HG02763 (cell line): Measurements from ENCODE around the gene CREBBP.

Experiments
- ATAC-seq: cut with Tn5 transposase; IDR thresholded peaks from one replicate; pipeline ENCODE4 v1.9.1; 2021; ENCODE audit warnings: mild to moderate bottlenecking, moderate library complexity; ENCODE audit not compliant: unreplicated experiment

The CREBBP gene

GRCh38 chr16:3774156-3774767, 106.3 kb downstream of the CREBBP start:
- no peak for ATAC-seq

GRCh38 chr16:3773663-3774062, 106.8 kb downstream of the CREBBP start:
- ATAC-seq = no peak

- ATAC-seq = no peak
Measured at GRCh38 chr16:3771513-3771912, 109.0 kb downstream of the CREBBP start.

GRCh38 chr16:3770530-3770929, 110.0 kb downstream of the CREBBP start:
- no peak for ATAC-seq

- no peak for ATAC-seq
Measured at GRCh38 chr16:3769942-3770341, 110.6 kb downstream of the CREBBP start.

- no peak for ATAC-seq
Measured at GRCh38 chr16:3769013-3769412, 111.5 kb downstream of the CREBBP start.

GRCh38 chr16:3767333-3767986, 113.1 kb downstream of the CREBBP start:
- ATAC-seq = no peak

- no peak for ATAC-seq
Measured at GRCh38 chr16:3766177-3766576, 114.3 kb downstream of the CREBBP start.

GRCh38 chr16:3764409-3764808, 116.1 kb downstream of the CREBBP start:
- ATAC-seq = no peak

GRCh38 chr16:3762107-3762750, 118.3 kb downstream of the CREBBP start:
- ATAC-seq = no peak

GRCh38 chr16:3761375-3762106, 119.0 kb downstream of the CREBBP start:
- ATAC-seq = no peak

GRCh38 chr16:3760518-3760917, 120.0 kb downstream of the CREBBP start:
- no peak for ATAC-seq

- ATAC-seq = no peak
Measured at GRCh38 chr16:3759736-3760135, 120.8 kb downstream of the CREBBP start.

- ATAC-seq = no peak
Measured at GRCh38 chr16:3756113-3756512, 124.4 kb downstream of the CREBBP start.

- ATAC-seq = no peak
Measured at GRCh38 chr16:3755249-3755648, 125.3 kb downstream of the CREBBP start.

GRCh38 chr16:3754772-3755171, 125.7 kb downstream of the CREBBP start:
- ATAC-seq = no peak

GRCh38 chr16:3754081-3754703, 126.3 kb downstream of the CREBBP start:
- ATAC-seq = no peak

- no peak for ATAC-seq
Measured at GRCh38 chr16:3752984-3753383, 127.5 kb downstream of the CREBBP start.

- no peak for ATAC-seq
Measured at GRCh38 chr16:3751878-3752277, 128.6 kb downstream of the CREBBP start.

GRCh38 chr16:3748307-3748706, 132.2 kb downstream of the CREBBP start:
- no peak for ATAC-seq

GRCh38 chr16:3745751-3746355, 134.7 kb downstream of the CREBBP start:
- ATAC-seq = no peak
